ENCODE measurements around the gene USP3. TPM values are rescaled to one million over a fixed set of nuclear protein-coding genes. Genes with fewer than 3 reads are reported as not detected.

USP3 gene
- total and polyA plus RNA-seq, 7 donors, result 9.4 to 13.6 (median 10.9) TPM

- TF ChIP-seq CTCF (IDR thresholded peaks at IDR 0.05), result no peak
- 90 to 95% (median 94%) methylated on average over 6 of the region's 6 CpGs for WGBS, 3 donors
- DNase-seq (no peak), ATAC-seq (no peak)
- Histone ChIP-seq H3K4me1 (no peaks in the 10 kb centered on the region), H3K27ac (no peak overlapping the region), H3K9me3 (no peaks in the 10 kb centered on the region), H3K36me3 (ENCODE audit: insufficient read depth in 1 of 2, low read depth in 1 of 2) (no peaks in the 10 kb centered on the region), H3K4me3 (no peak overlapping the region), H3K27me3 (ENCODE audit: insufficient read depth in 3 of 3, low read length in 2 of 3) (no peaks in the 10 kb centered on the region)
- intact Hi-C loops (cut with DNase I), result no loop called here
These were observed 26.1 kb upstream of the USP3 start for GRCh38 chr15:63478243-63478642.

GRCh38 chr15:63480441-63480821, 24.0 kb upstream of the USP3 start:
- TF ChIP-seq CTCF (IDR thresholded peaks at IDR 0.05), result no peak
- no peak overlapping the region for H3K27ac ChIP-seq
- H3K4me3 ChIP-seq, result no peak overlapping the region
- H3K27me3 ChIP-seq (ENCODE audit: insufficient read depth in 3 of 3, low read length in 2 of 3), result no peaks in the 10 kb centered on the region
- DNase-seq, result no peak
- ATAC-seq, result no peak
- 87 to 91% (median 89%) methylated on average over 2 of the region's 2 CpGs for WGBS, 3 donors
- intact Hi-C loops (cut with DNase I), result no loop called here
- no peaks in the 10 kb centered on the region for H3K4me1 ChIP-seq
- H3K9me3 ChIP-seq, result no peaks in the 10 kb centered on the region
- no peaks in the 10 kb centered on the region for H3K36me3 ChIP-seq (ENCODE audit: insufficient read depth in 1 of 2, low read depth in 1 of 2)

GRCh38 chr15:63481105-63481810, 23.1 kb upstream of the USP3 start:
- Histone ChIP-seq H3K4me1 (no peaks in the 10 kb centered on the region), H3K4me3 (no peak overlapping the region), H3K9me3 (no peaks in the 10 kb centered on the region), H3K36me3 (ENCODE audit: insufficient read depth in 1 of 2, low read depth in 1 of 2) (no peaks in the 10 kb centered on the region), H3K27me3 (ENCODE audit: insufficient read depth in 3 of 3, low read length in 2 of 3) (no peaks in the 10 kb centered on the region), H3K27ac (no peak overlapping the region)
- ATAC-seq, result no peak
- no peak for TF ChIP-seq CTCF (IDR thresholded peaks at IDR 0.05)
- DNase-seq, result no peak
- 77 to 92% (median 79%) methylated on average over 3 of the region's 3 CpGs for WGBS, 3 donors
- intact Hi-C loops (cut with DNase I), result no loop called here

GRCh38 chr15:63482874-63483323, 21.5 kb upstream of the USP3 start:
- Histone ChIP-seq H3K27me3 (ENCODE audit: insufficient read depth in 3 of 3, low read length in 2 of 3) (no peaks in the 10 kb centered on the region), H3K27ac (no peak overlapping the region), H3K36me3 (ENCODE audit: insufficient read depth in 1 of 2, low read depth in 1 of 2) (no peaks in the 10 kb centered on the region), H3K4me1 (no peaks in the 10 kb centered on the region), H3K9me3 (no peaks in the 10 kb centered on the region), H3K4me3 (no peak overlapping the region)
- no peak for TF ChIP-seq CTCF (IDR thresholded peaks at IDR 0.05)
- DNase-seq (no peak), ATAC-seq (no peak)
- intact Hi-C loops (cut with DNase I), result no loop called here
- 84 to 89% (median 87%) methylated on average over 7 of the region's 7 CpGs for WGBS, 3 donors

All from psoas muscle (tissue), 8 donors.